Anterior cingulate cortex (tissue), 58 donors: ENCODE results near the gene FUOM.
"Not testable (repeated sequence)": the region's sequence is repeated elsewhere in the genome, so short reads cannot be mapped to it uniquely, and the experiment has no call there.

Experiments used
- DNase-seq, 58 donors: peaks; one replicate each; lab custom pipeline; 2025; lab: John Stamatoyannopoulos, UW

Gene FUOM

GRCh38 chr10:133370030-133370786 lies 12.4 kb upstream of the FUOM start:
- no peak for DNase-seq

- DNase-seq, result no peak
These were observed 10.3 kb upstream of the FUOM start for GRCh38 chr10:133368153-133368552.

GRCh38 chr10:133367461-133367860 lies 9.6 kb upstream of the FUOM start:
- DNase-seq, result not testable (repeated sequence)

GRCh38 chr10:133366751-133367150 lies 8.9 kb upstream of the FUOM start:
- DNase-seq, result no peak

GRCh38 chr10:133366130-133366478 lies 8.3 kb upstream of the FUOM start:
- DNase-seq, result no peak

GRCh38 chr10:133365461-133366129 lies 7.8 kb upstream of the FUOM start:
- no peak for DNase-seq

- DNase-seq, result no peak
These were observed 7.0 kb upstream of the FUOM start for GRCh38 chr10:133364645-133365431.

GRCh38 chr10:133362846-133363245 lies 5.0 kb upstream of the FUOM start:
- no peak for DNase-seq

- DNase-seq, result no peak
These were observed 4.1 kb upstream of the FUOM start for GRCh38 chr10:133361773-133362441.

- DNase-seq, result peak in 1 of 58 donors; percentile 11
These were observed 3.4 kb upstream of the FUOM start for GRCh38 chr10:133361227-133361626.

GRCh38 chr10:133359972-133360610 lies 2.3 kb upstream of the FUOM start:
- DNase-seq, result no peak

GRCh38 chr10:133359554-133359971 lies 1.7 kb upstream of the FUOM start:
- peak in 1 of 58 donors; percentile 12 for DNase-seq

GRCh38 chr10:133358925-133359310 lies 1.1 kb upstream of the FUOM start:
- DNase-seq, result no peak

GRCh38 chr10:133358162-133358924 lies 524 bp upstream of the FUOM start:
- no peak for DNase-seq

- DNase-seq, result no peak
These were observed 1.1 kb downstream of the FUOM start for GRCh38 chr10:133356549-133357284.

- no peak for DNase-seq
These were observed 1.8 kb downstream of the FUOM start for GRCh38 chr10:133355991-133356390.

- no peak for DNase-seq
These were observed 2.6 kb downstream of the FUOM start for GRCh38 chr10:133355266-133355665.

GRCh38 chr10:133354672-133355240 lies 3.1 kb downstream of the FUOM start:
- DNase-seq, result no peak
